Measurements from ENCODE around the gene PODXL2. TPM values are rescaled to one million over a fixed set of nuclear protein-coding genes. Genes with fewer than 3 reads are reported as not detected.

Gene PODXL2
- total and polyA plus RNA-seq, 2 donors (not counting 1 experiment from before 2014, with no cell fraction given), result 3.1 to 4.0 TPM

DNA sequence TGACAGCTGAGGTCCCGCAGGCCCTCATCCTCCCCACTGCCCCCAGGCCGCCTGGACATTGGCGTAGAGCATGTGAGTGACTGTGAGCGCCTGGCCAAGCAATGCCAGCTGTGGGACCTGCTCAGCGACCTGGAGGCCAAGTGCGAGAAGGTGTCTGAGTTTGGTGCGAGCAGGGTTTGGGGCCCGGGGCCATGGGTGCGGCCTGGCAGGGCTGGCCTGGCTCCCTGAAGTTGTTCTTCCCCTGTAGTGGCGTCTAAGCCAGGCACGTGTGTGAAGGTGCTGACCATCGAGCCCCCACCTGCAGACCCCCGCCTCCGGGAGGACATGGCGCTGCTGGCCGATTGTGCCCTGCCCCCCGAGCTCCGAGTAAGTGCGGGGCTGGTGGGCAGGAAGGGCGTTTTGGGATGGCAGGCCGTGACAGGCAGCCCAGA, 48.0 kb downstream of the PODXL2 start:
- Histone ChIP-seq H3K36me3 (replicated peaks in 1 of 2; ENCODE audit: control extremely low read depth in 1 of 2, control insufficient read depth in 1 of 2, extremely low read depth in 1 of 2, insufficient read depth in 2 of 2, low read length in 1 of 2) (peaks cover 0 to 38% of the 10 kb centered on the region in 2 experiments), H3K27me3 (replicated peaks in 1 of 4; ENCODE audit: control extremely low read depth in 1 of 4, control insufficient read depth in 3 of 4, insufficient read depth in 4 of 4, low read length in 3 of 4) (no peaks in the 10 kb centered on the region), H3K27ac (ENCODE audit: low read length in 2 of 2) (no peak overlapping the region), H4K20me1 (ENCODE audit: control insufficient read depth, insufficient read depth, low read length, poor library complexity, severe bottlenecking) (peaks cover 34% of the 10 kb centered on the region), H3K9ac (ENCODE audit: low read length) (no peak overlapping the region), H3K4me3 (ENCODE audit: control extremely low read depth in 1 of 5, extremely low read depth in 1 of 5, insufficient read depth in 1 of 5, low read depth in 2 of 5, low read length in 4 of 5) (no peak overlapping the region), H3K4me1 (ENCODE audit: control insufficient read depth in 2 of 2, insufficient read depth in 2 of 2, low read length in 2 of 2) (peaks cover 13 to 25% of the 10 kb centered on the region in 2 donors), H3K79me2 (ENCODE audit: control insufficient read depth, insufficient read depth, low read length) (peaks cover 19% of the 10 kb centered on the region), H3K4me2 (replicated peaks; ENCODE audit: low read depth, low read length, poor library complexity, severe bottlenecking) (no peak overlapping the region), H2AFZ (ENCODE audit: insufficient read depth, low read depth, low read length, poor library complexity, severe bottlenecking) (no peak overlapping the region), H3K9me3 (ENCODE audit: control extremely low read depth in 1 of 3, control insufficient read depth in 2 of 3, insufficient read depth in 1 of 3, low read length in 2 of 3) (peaks cover 0 to 3% (median 0%) of the 10 kb centered on the region in 3 donors)
- ATAC-seq (ENCODE audit: low read depth) (no peak), DNase-seq (no peak)
- POLR2A ChIA-PET, result no interaction called here
- no peaks in the 10 kb centered on the region for H3K9me3 Mint-ChIP-seq (ENCODE audit: insufficient read depth)
- WGBS (ENCODE audit: insufficient coverage), result 94% methylated on average over 21 of the region's 21 CpGs
- TF ChIP-seq, protein P1, sequence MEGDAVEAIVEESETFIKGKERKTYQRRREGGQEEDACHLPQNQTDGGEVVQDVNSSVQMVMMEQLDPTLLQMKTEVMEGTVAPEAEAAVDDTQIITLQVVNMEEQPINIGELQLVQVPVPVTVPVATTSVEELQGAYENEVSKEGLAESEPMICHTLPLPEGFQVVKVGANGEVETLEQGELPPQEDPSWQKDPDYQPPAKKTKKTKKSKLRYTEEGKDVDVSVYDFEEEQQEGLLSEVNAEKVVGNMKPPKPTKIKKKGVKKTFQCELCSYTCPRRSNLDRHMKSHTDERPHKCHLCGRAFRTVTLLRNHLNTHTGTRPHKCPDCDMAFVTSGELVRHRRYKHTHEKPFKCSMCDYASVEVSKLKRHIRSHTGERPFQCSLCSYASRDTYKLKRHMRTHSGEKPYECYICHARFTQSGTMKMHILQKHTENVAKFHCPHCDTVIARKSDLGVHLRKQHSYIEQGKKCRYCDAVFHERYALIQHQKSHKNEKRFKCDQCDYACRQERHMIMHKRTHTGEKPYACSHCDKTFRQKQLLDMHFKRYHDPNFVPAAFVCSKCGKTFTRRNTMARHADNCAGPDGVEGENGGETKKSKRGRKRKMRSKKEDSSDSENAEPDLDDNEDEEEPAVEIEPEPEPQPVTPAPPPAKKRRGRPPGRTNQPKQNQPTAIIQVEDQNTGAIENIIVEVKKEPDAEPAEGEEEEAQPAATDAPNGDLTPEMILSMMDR (IDR thresholded peaks at IDR 0.05), result no peak
- no peak for TF ChIP-seq EZH2 (IDR thresholded peaks at IDR 0.05; ENCODE audit: borderline replicate concordance, insufficient read depth, low read depth, low read length, poor library complexity, severe bottlenecking)
- H3K4me3 Mint-ChIP-seq, result no peak overlapping the region
- intact Hi-C loops (cut with micrococcal nuclease), result no loop called here
- H3K27me3 Mint-ChIP-seq, result no peaks in the 10 kb centered on the region
- H3K27ac Mint-ChIP-seq, result no peak overlapping the region
- peaks cover 31% of the 10 kb centered on the region for H3K4me1 Mint-ChIP-seq
- CTCF ChIA-PET, result no interaction called here

DNA sequence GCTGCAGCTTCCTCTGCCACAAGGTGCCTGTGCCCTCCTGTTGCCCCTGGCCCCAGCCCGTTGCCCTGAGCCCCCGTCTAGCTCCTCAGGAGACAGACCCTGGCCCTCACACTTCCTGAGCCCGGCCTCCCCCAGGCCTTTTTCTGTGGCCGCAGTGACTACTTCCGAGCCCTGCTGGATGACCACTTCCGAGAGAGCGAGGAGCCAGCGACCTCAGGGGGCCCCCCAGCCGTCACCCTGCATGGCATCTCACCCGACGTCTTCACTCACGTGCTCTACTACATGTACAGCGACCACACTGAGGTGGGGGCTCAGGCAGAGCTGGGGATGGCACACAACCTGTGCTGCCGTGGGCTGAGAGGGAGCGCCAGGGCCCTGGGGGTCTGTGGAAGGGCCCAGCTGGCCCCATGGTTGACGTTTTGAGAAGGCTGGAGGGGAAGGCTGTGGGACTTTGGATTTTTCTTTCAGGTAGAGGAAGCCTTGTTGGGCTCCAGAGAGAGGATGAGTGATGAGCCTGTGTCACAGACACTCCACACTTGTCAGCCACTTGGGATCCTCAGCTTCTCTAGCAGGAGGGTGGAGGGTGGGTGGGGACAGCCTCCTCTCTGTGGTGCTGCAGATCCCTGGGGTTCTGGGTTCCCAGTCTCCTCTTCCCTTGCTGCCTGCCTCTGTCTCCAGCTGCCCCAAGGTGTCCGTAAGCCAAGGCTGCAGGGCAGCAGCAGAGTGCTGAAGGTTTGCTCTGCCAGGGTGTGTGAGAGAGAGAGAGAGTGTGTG, 48.7 kb downstream of the PODXL2 start:
- DNase-seq (no peak), ATAC-seq (ENCODE audit: low read depth) (no peak)
- ChIA-PET CTCF (interaction anchor here (1.0 kb wide), 1 partner anchor 17 kb away, joined by 3 read pairs; no protein-coding TSS in a partner anchor), POLR2A (interaction anchor here (0.6 to 1.8 kb wide), 2 partner anchors 19 to 433 kb away, joined by 3 to 10 read pairs; no protein-coding TSS in a partner anchor)
- H3K9me3 Mint-ChIP-seq (ENCODE audit: insufficient read depth), result no peaks in the 10 kb centered on the region
- Histone ChIP-seq H4K20me1 (ENCODE audit: control insufficient read depth, insufficient read depth, low read length, poor library complexity, severe bottlenecking) (peaks cover 34% of the 10 kb centered on the region), H3K79me2 (ENCODE audit: control insufficient read depth, insufficient read depth, low read length) (peaks cover 14% of the 10 kb centered on the region), H3K4me3 (ENCODE audit: control extremely low read depth in 1 of 5, extremely low read depth in 1 of 5, insufficient read depth in 1 of 5, low read depth in 2 of 5, low read length in 4 of 5) (no peak overlapping the region), H3K4me2 (replicated peaks; ENCODE audit: low read depth, low read length, poor library complexity, severe bottlenecking) (no peak overlapping the region), H3K27ac (ENCODE audit: low read length in 2 of 2) (no peak overlapping the region), H3K4me1 (ENCODE audit: control insufficient read depth in 2 of 2, insufficient read depth in 2 of 2, low read length in 2 of 2) (peaks cover 14 to 26% of the 10 kb centered on the region in 2 donors), H3K9ac (ENCODE audit: low read length) (no peak overlapping the region), H3K9me3 (ENCODE audit: control extremely low read depth in 1 of 3, control insufficient read depth in 2 of 3, insufficient read depth in 1 of 3, low read length in 2 of 3) (peaks cover 0 to 11% (median 5%) of the 10 kb centered on the region in 3 donors), H2AFZ (ENCODE audit: insufficient read depth, low read depth, low read length, poor library complexity, severe bottlenecking) (no peak overlapping the region), H3K36me3 (replicated peaks in 1 of 2; ENCODE audit: control extremely low read depth in 1 of 2, control insufficient read depth in 1 of 2, extremely low read depth in 1 of 2, insufficient read depth in 2 of 2, low read length in 1 of 2) (peaks cover 0 to 38% of the 10 kb centered on the region in 2 experiments), H3K27me3 (replicated peaks in 1 of 4; ENCODE audit: control extremely low read depth in 1 of 4, control insufficient read depth in 3 of 4, insufficient read depth in 4 of 4, low read length in 3 of 4) (no peaks in the 10 kb centered on the region)
- H3K27ac Mint-ChIP-seq, result no peak overlapping the region
- H3K4me3 Mint-ChIP-seq, result no peak overlapping the region
- H3K4me1 Mint-ChIP-seq, result peaks cover 35% of the 10 kb centered on the region
- H3K27me3 Mint-ChIP-seq, result no peaks in the 10 kb centered on the region
- WGBS (ENCODE audit: insufficient coverage), result 97% methylated on average over 17 of the region's 17 CpGs
- TF ChIP-seq, protein P1 (IDR thresholded peaks at IDR 0.05), result no peak
- TF ChIP-seq EZH2 (IDR thresholded peaks at IDR 0.05; ENCODE audit: borderline replicate concordance, insufficient read depth, low read depth, low read length, poor library complexity, severe bottlenecking), result no peak
- intact Hi-C loops (cut with micrococcal nuclease), result no loop called here

All from B cell (primary cell).